GM21367 (cell line): ENCODE results near the gene ANKRD37.

ENCODE experiments used
- ATAC-seq: cut with Tn5 transposase; IDR thresholded peaks from one replicate; pipeline ENCODE4 v1.9.1; 2021; ENCODE audit not compliant: unreplicated experiment

ANKRD37 gene

GRCh38 chr4:185379326-185380295 is 17.0 kb upstream of the ANKRD37 start:
- no peak for ATAC-seq

GRCh38 chr4:185380320-185380719 is 16.3 kb upstream of the ANKRD37 start:
- ATAC-seq: no peak

DNA sequence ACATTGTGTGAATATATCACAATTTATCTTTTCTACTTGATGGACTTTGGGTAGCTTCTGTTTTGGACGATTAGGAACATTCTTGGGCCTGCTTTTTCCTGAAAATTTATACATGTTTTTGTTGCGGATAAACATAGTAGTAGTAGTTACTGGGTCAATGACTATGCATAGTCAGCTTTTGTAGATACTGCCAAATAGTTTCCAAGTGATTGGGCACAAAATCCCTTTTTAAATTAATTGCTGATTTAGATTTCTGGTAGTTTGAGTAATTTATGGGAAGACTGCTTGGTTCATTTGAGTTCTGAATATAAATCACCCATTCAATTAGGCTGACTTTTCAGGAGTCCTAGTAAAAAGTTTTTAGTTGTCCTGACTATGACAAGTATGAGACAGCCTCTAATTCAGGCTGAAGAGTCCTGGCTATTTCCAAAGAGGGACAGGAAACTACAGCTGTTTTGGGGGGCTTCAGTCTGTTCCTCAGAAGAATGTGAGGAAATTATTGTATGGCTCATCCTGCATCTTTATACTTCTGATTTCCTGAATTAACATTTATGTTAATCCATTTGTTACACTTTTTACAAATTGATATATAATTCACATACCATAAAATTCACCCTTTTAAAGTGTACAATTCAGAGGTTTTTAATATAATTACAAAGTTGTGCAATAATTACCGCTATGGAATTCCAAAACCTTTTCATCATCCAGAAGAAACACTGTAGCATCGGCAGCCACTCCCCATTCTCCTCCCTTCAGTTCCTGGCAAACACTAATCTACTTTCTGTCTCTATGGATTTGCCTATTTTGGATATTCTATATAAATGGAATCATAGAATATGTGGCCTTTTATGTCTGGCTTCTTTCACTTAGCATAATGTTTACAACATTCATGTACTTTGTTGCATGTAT is 15.1 kb upstream of the ANKRD37 start:
- ATAC-seq: no peak

- ATAC-seq: no peak
Measured at GRCh38 chr4:185382754-185383153, 13.9 kb upstream of the ANKRD37 start.

- no peak for ATAC-seq
Measured at GRCh38 chr4:185383451-185383850, 13.2 kb upstream of the ANKRD37 start.

- no peak for ATAC-seq
Measured at GRCh38 chr4:185384061-185384460, 12.6 kb upstream of the ANKRD37 start.

DNA sequence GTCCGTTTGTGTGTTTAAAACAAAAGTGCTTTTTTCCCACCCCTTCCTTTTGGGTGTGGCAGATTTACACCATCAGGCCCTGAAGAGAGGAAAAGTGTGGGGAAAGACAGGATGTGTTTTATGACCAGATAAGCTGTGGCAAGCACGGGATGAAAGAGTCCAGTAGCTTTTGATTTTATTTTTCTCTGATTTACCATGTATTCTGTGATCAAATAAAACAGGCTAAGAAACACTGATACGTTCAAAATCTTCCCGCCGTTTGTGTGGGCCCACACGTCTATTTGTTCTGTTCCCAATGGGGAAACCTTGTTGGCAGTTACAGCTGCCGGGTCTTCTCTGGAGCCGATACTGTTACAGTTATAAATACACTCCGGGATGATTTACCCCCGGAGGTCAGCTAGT is 11.7 kb upstream of the ANKRD37 start:
- no peak for ATAC-seq

DNA sequence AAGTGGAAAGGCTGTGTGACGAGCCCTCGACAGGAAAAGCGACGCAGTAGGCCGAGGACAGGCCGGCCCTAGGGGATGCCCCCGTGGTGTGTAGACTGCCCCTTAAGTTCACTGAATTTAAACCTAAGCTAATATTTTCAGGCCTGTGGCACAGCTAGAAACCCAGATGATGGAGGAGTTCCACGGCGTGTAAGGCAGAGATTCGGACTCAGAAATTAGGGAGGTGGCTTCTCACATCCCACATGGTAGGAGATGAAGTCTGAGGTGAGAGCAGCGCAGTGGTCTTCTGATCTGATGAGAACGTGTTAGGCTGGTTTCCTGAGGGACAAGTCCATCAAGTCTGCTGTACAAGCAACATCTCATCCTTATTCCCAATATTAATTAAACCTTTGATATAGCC is 8.7 kb upstream of the ANKRD37 start:
- ATAC-seq: no peak

DNA sequence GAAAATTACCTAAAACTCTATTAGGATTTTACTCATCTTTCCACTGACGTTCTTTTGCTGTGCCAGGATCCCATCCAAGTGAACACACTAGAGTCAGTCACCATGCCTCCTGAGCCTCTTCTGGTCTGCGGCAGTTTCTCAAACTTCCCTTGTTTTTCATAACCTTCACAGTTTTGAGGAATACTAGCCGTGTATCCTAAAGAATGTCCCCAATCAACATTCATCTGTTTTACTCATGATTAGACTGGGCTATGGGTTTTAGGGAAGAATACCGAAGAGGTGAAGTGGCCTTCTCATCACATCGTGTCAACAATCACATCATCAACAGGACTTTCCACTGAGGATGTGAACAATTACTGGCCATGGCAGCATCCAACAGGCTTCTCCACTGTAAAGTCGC is 5.7 kb upstream of the ANKRD37 start:
- ATAC-seq: no peak

DNA sequence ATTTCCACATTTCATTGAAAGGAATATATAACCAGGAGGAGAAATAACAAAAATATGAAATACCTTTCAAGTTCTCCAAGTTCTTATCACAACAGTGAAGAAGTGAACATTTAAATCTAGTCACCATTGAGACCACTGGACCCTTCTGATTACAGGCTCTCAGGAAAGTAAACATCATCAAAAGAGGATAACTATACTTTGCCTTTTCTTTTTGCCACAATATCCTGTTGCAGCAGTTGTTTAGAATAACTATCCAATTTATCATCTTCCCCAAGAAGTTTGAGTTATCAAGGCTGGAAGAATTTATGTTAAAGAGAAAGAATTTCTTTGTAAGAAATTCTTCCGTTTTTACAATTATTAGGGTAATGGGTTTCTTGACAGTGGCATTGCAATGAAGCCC is 4.5 kb upstream of the ANKRD37 start:
- ATAC-seq: no peak

DNA sequence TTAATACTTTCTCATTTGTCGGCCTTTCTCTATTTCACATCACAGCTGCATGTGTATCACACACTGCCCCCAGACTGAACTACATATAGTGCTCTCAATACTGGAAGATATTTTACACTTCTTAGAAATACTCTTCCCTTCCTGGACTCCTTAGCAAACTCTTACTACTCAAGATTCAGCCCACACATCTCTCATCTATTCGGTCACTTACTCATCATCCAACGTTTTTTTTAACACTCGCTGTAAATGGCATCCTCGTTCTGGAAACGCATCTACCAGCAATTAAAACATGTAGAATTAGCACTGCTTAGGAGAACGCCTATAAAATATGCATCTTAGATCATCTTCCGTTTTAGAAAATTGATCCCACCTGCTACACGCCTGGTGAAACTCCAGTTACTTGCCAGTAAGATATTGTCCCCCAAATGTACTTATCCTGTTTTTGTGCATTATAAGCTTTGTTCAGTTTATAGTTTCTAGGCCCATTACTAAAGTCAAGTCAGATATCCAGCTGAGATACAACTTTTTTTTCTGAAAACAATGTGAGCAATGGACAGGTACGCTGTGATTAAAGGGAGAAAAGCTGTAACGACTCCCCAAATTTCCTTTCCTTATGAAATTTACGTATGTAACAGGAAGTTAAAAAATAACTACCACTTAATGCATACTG is 1.9 kb upstream of the ANKRD37 start:
- no peak for ATAC-seq

- no peak for ATAC-seq
Measured at GRCh38 chr4:185395238-185395955, 1.2 kb upstream of the ANKRD37 start, which contains the start of gene LRP2BP. Gene LRP2BP, minus strand, starts transcription at chr4:185395924. Its CDS starts 17,738 bp downstream, at chr4:185378186.

GRCh38 chr4:185395956-185396723 is 501 bp upstream of the ANKRD37 start:
- peak; percentile 66 for ATAC-seq

- ATAC-seq: no peak
Measured at GRCh38 chr4:185398618-185399017, 2.0 kb downstream of the ANKRD37 start.

DNA sequence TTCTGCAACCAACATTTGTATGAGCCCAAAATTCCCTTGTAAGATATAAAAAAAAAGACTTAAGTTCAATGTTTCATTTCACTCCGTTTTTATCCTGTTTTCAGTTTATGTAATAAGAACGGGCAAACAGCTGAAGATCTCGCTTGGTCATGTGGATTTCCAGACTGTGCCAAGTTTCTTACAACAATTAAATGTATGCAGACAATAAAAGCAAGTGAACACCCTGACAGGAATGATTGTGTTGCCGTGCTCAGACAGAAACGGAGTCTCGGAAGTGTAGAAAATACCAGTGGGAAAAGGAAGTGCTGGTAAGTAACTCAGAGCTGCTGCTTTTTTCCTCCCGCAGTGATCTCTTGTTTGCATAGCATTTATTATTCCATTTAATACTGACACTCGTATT is 2.8 kb downstream of the ANKRD37 start:
- no peak for ATAC-seq

DNA sequence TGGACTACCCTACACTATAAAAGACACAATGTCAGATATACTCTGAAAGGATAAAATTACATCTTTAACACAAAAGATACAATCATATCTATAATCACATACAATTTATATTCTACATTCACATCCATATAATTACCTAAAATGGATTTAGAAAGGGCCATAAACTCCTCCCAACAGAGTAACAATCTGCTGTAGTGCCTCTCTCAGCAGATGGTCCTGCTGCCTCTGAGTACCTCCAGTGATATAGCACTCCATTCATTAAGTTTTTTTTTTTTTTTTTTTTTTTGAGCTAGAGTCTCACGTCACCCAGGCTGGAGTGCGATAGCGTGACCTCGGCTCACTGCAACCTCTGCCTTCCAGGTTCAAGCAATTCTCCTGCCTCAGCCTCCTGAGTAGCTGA is 7.4 kb downstream of the ANKRD37 start:
- no peak for ATAC-seq

DNA sequence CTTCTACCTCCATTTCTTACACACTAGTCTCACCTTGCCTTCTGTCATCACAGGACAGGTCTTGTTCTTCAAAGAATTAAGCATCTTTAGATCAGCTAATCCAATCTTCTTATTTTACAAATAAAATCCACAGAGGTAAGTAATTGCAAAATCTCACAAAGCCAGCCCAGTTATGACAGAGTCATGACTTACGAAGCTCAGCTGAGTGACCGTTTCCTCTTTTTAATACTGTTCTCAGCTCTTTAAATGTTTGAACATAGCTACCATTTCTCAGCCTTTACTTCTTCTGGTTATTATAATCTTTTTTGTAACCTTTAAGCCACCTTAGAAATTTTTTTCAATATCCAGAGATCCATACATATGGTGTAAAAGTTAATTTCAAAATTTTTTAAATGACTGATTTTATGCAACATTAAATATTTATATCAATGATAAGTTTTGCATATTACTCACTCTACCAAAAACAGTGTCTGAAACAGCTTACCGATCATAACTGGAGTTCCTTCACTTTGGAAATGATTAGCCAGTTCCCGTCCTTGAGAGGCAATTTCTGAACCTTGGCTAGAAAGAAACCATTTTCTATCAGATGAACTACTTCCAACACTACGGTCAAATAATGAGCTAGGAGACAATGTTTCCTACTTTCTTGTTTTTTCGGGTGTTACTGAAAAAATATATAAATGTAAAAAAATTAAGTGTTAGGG is 8.8 kb downstream of the ANKRD37 start:
- peak; percentile 49 for ATAC-seq

DNA sequence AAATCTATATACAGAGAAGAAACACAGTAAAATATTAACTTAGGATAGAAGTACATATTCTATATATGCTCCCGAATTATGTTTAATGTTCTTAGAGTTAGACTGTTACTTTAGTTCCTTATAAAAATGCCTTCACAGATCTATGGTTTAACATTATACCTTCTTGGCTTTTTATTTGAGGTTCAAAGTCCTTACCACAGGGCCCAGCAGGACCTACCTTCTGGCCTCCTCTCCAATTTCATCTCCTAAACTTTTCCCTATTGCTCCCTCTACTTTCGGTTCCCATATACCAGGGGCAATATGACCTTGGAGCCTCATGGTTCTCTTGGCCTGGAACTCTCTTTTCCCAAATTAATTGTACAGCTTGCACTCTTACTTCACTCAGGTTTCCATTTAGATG is 11.8 kb downstream of the ANKRD37 start:
- ATAC-seq: no peak

DNA sequence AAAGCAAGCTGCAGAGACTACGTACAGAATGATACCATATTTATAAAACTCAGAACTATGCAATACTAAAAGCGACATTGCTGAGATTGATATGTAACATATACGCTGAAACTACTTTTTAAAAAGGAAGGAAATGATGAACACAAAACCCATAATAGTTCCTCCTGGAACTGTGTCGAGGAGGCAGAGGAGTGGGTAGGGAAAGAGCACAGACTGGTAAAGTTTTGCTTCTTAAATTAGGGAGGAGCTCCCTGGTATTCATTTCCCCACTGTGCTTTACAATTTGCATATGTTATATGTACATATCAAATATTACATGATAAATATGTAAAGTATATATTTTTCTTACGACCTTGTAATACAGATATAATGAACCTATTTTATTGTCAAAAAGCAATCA is 15.2 kb downstream of the ANKRD37 start:
- no peak for ATAC-seq
